ENCODE results near the gene EPHA4. TPM values are rescaled to one million over a fixed set of nuclear protein-coding genes. Genes with fewer than 3 reads are reported as not detected.

Gene EPHA4
- total RNA-seq, 1 donor from 2014 or later = 24.1 TPM

- H3K36me3 ChIP-seq = no peaks in the 10 kb centered on the region
These were observed 20.2 kb downstream of the EPHA4 start for GRCh38 chr2:221551864-221552263.

DNA sequence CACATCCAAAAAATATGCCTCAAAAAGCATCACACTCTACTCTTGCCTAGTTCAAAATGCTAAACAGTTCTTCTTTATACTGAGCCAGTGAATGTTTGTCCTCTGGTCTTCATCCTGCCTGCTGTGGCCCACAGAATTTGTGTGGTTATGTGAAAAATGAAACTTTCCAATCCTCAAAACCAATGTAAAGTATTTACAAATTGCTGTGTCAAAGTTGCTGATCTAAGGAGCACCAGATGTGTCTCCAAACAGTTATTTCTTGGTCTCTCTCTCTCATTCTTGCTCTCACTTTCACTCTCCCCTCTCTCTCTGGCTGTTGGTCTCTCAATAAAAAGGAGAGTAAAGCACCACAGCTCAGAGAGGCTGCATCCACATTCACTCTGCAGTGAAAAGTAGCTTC is 23.0 kb downstream of the EPHA4 start:
- Histone ChIP-seq H3K36me3 (no peaks in the 10 kb centered on the region), H3K27me3 (no peaks in the 10 kb centered on the region), H3K9me3 (no peaks in the 10 kb centered on the region), H3K4me1 (no peaks in the 10 kb centered on the region), H3K27ac (no peak overlapping the region), H3K4me3 (no peak overlapping the region)
- TF ChIP-seq, protein P1, sequence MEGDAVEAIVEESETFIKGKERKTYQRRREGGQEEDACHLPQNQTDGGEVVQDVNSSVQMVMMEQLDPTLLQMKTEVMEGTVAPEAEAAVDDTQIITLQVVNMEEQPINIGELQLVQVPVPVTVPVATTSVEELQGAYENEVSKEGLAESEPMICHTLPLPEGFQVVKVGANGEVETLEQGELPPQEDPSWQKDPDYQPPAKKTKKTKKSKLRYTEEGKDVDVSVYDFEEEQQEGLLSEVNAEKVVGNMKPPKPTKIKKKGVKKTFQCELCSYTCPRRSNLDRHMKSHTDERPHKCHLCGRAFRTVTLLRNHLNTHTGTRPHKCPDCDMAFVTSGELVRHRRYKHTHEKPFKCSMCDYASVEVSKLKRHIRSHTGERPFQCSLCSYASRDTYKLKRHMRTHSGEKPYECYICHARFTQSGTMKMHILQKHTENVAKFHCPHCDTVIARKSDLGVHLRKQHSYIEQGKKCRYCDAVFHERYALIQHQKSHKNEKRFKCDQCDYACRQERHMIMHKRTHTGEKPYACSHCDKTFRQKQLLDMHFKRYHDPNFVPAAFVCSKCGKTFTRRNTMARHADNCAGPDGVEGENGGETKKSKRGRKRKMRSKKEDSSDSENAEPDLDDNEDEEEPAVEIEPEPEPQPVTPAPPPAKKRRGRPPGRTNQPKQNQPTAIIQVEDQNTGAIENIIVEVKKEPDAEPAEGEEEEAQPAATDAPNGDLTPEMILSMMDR (IDR thresholded peaks at IDR 0.05) = no peak
- TF ChIP-seq POLR2AphosphoS5 (IDR thresholded peaks at IDR 0.05; ENCODE audit: insufficient read depth in 1 of 2, low read depth in 1 of 2) (no peak), POLR2A (IDR thresholded peaks at IDR 0.05) (no peak)
- no peak for DNase-seq (ENCODE audit: extremely low spot score in 2 of 2)
- intact Hi-C loops (cut with DNase I) = no loop called here

More at GRCh38 chr2:221551864-221552263, 20.2 kb downstream of the EPHA4 start:
- H3K4me3 ChIP-seq = no peak overlapping the region
- H3K9me3 ChIP-seq = no peaks in the 10 kb centered on the region
- intact Hi-C loops (cut with DNase I) = no loop called here
- H3K27ac ChIP-seq = no peak overlapping the region
- TF ChIP-seq, protein P1 (IDR thresholded peaks at IDR 0.05) = no peak
- no peak for TF ChIP-seq POLR2AphosphoS5 (IDR thresholded peaks at IDR 0.05; ENCODE audit: insufficient read depth in 1 of 2, low read depth in 1 of 2)
- TF ChIP-seq POLR2A (IDR thresholded peaks at IDR 0.05) = no peak
- peaks cover 11% of the 10 kb centered on the region for H3K4me1 ChIP-seq
- no peak for DNase-seq (ENCODE audit: extremely low spot score in 2 of 2)
- no peaks in the 10 kb centered on the region for H3K27me3 ChIP-seq

DNA sequence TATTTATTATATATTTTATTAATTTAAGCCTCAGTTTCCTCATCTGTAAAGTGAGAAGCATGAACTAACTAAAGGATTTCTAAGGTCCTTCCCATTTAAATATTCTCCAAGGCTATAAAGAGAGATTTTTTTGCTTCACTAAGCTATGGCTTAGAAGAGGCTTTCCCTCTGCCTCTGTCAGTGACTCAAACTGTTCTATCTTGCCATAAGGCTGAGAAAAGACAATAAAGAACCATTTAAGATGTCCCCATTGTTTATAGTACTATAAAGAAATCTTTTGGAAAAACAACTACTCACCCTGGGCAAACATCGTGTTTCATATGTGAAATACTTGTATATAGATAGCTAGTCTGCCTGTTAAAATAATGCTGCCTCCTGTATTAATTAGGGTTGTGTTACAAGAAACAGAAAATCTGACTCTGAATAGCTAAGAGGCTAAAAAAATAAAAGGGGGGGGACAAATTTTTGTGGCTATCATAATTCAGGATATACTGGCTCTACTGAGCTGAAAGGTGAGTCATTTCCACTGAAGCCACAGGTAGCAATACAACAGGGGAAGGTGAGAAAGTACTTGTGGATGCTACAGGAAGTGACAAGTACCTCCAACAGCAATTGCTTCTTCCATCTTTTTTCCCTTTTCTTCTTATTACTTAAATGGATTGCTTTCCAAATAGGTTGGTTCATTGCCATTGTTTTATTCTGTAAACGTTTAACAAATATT is 25.4 kb downstream of the EPHA4 start:
- intact Hi-C loops (cut with DNase I) = no loop called here
- H3K36me3 ChIP-seq = no peaks in the 10 kb centered on the region
- no peaks in the 10 kb centered on the region for H3K9me3 ChIP-seq
- no peak overlapping the region for H3K27ac ChIP-seq
- DNase-seq (ENCODE audit: extremely low spot score in 2 of 2) = no peak
- H3K27me3 ChIP-seq = no peaks in the 10 kb centered on the region
- TF ChIP-seq POLR2AphosphoS5 (IDR thresholded peaks at IDR 0.05; ENCODE audit: insufficient read depth in 1 of 2, low read depth in 1 of 2) = no peak
- TF ChIP-seq, protein P1 (IDR thresholded peaks at IDR 0.05) = no peak
- no peak for TF ChIP-seq POLR2A (IDR thresholded peaks at IDR 0.05)
- no peak overlapping the region for H3K4me3 ChIP-seq
- no peaks in the 10 kb centered on the region for H3K4me1 ChIP-seq

GRCh38 chr2:221541131-221541735 is 30.9 kb downstream of the EPHA4 start:
- Histone ChIP-seq H3K4me3 (no peak overlapping the region), H3K27ac (no peak overlapping the region), H3K36me3 (no peaks in the 10 kb centered on the region), H3K4me1 (no peaks in the 10 kb centered on the region), H3K27me3 (no peaks in the 10 kb centered on the region), H3K9me3 (no peaks in the 10 kb centered on the region)
- intact Hi-C loops (cut with DNase I) = no loop called here
- no peak for TF ChIP-seq POLR2A (IDR thresholded peaks at IDR 0.05)
- TF ChIP-seq, protein P1 (IDR thresholded peaks at IDR 0.05) = no peak
- no peak for TF ChIP-seq POLR2AphosphoS5 (IDR thresholded peaks at IDR 0.05; ENCODE audit: insufficient read depth in 1 of 2, low read depth in 1 of 2)
- no peak for DNase-seq (ENCODE audit: extremely low spot score in 2 of 2)

GRCh38 chr2:221539246-221539645 is 32.9 kb downstream of the EPHA4 start:
- no peaks in the 10 kb centered on the region for H3K9me3 ChIP-seq
- no peaks in the 10 kb centered on the region for H3K27me3 ChIP-seq
- no peak overlapping the region for H3K4me3 ChIP-seq
- no peaks in the 10 kb centered on the region for H3K36me3 ChIP-seq
- no peak for DNase-seq (ENCODE audit: extremely low spot score in 2 of 2)
- no peak overlapping the region for H3K27ac ChIP-seq
- TF ChIP-seq POLR2A (IDR thresholded peaks at IDR 0.05) = no peak
- TF ChIP-seq, protein P1 (IDR thresholded peaks at IDR 0.05) = no peak
- H3K4me1 ChIP-seq = no peaks in the 10 kb centered on the region
- intact Hi-C loops (cut with DNase I) = no loop called here

Measured in vagina (tissue), 2 donors.